CD14-positive monocyte (primary cell): ENCODE results near the gene FBXO24. TPM values are rescaled to one million over a fixed set of nuclear protein-coding genes. Genes with fewer than 3 reads are reported as not detected.

Experiments
- DNase-seq, 3 donors: peaks; one replicate each; pipeline ENCODE4 v3.0.0-alpha.2; 2011 to 2022
- H2AFZ ChIP-seq: 2 replicates; pipeline ENCODE4 v1.6.0; 2012; ENCODE audit warnings: mild to moderate bottlenecking, low read depth, low read length, inconsistent platforms; ENCODE audit not compliant: insufficient read depth, poor library complexity, severe bottlenecking
- H3K27ac ChIP-seq, 2 donors: 1 replicate in 1 of 2; 2 replicates in 1 of 2; pipeline ENCODE4 v1.5.1; 2012 to 2013; ENCODE audit warnings: low read length in 2 of 2, control low read depth in 1 of 2, inconsistent platforms in 1 of 2, low read depth in 1 of 2, mild to moderate bottlenecking in 1 of 2
- H3K27me3 ChIP-seq, 2 donors: one replicate each; pipeline versions ENCODE4 v1.6.0 to v1.6.1; 2011 to 2013; ENCODE audit warnings: low read length in 2 of 2; ENCODE audit not compliant: control insufficient read depth in 2 of 2, insufficient read depth in 2 of 2
- H3K36me3 ChIP-seq, 2 donors: replicated peaks in 1 of 2; 1 replicate in 1 of 2; 2 replicates in 1 of 2; pipeline versions ENCODE4 v1.5.1 to v1.6.1; 2012 to 2013; ENCODE audit warnings: low read length in 2 of 2, control low read depth in 1 of 2, inconsistent platforms in 1 of 2, mild to moderate bottlenecking in 1 of 2; ENCODE audit not compliant: insufficient read depth in 2 of 2, control insufficient read depth in 1 of 2
- H3K4me1 ChIP-seq, 2 donors: 1 replicate in 1 of 2; 2 replicates in 1 of 2; pipeline versions ENCODE4 v1.5.1 to v1.6.1; 2012 to 2013; ENCODE audit warnings: low read length in 2 of 2, control low read depth in 1 of 2, inconsistent platforms in 1 of 2, mild to moderate bottlenecking in 1 of 2, moderate library complexity in 1 of 2; ENCODE audit not compliant: insufficient read depth in 2 of 2, control insufficient read depth in 1 of 2
- H3K4me2 ChIP-seq: replicated peaks from 2 replicates; pipeline ENCODE3; 2012; ENCODE audit warnings: low read length, moderate library complexity, mild to moderate bottlenecking; ENCODE audit not compliant: poor library complexity, severe bottlenecking; ENCODE audit errors: extremely low read depth
- H3K4me3 ChIP-seq, 3 experiments: fragments of 200-600 bp in 1 of 3; sonication (generic) in 1 of 3; replicated peaks in 1 of 3; 1 replicate in 2 of 3; 2 replicates in 1 of 3; pipeline ENCODE4 v1.5.1; 2011 to 2013; ENCODE audit warnings: low read length in 3 of 3, mild to moderate bottlenecking in 3 of 3, control low read depth in 2 of 3, low read depth in 2 of 3, inconsistent platforms in 1 of 3, moderate library complexity in 1 of 3
- H3K79me2 ChIP-seq: 2 replicates; pipeline ENCODE4 v1.6.0; 2012; ENCODE audit warnings: mild to moderate bottlenecking, control low read depth, inconsistent platforms, low read length, moderate library complexity; ENCODE audit not compliant: insufficient read depth
- H3K9ac ChIP-seq: 2 replicates; pipeline ENCODE4 v1.6.0; 2017; ENCODE audit warnings: low read length, mild to moderate bottlenecking; ENCODE audit not compliant: insufficient read depth, poor library complexity, severe bottlenecking
- H3K9me3 ChIP-seq, 2 donors: replicated peaks in 1 of 2; 1 replicate in 1 of 2; 2 replicates in 1 of 2; pipeline versions ENCODE4 v1.5.1 to v1.6.1; 2012 to 2013; ENCODE audit warnings: low read length in 2 of 2, control low read depth in 1 of 2; ENCODE audit not compliant: control insufficient read depth in 1 of 2, insufficient read depth in 1 of 2
- H4K20me1 ChIP-seq: 2 replicates; pipeline ENCODE4 v1.6.0; 2012; ENCODE audit warnings: mild to moderate bottlenecking, low read length, control low read depth, moderate library complexity; ENCODE audit not compliant: insufficient read depth
- H3K27ac Mint-ChIP-seq, 7 donors: one replicate each; pipeline ENCODE4 v1.8.0; 2020; ENCODE audit warnings: mild to moderate bottlenecking in 7 of 7, mixed read lengths in 7 of 7, moderate library complexity in 6 of 7, inconsistent platforms in 2 of 7
- H3K27me3 Mint-ChIP-seq, 3 donors: one replicate each; pipeline ENCODE4 v1.8.0; 2021 to 2022; ENCODE audit warnings: low read depth in 3 of 3, mild to moderate bottlenecking in 3 of 3, mixed read lengths in 3 of 3, moderate library complexity in 3 of 3, inconsistent platforms in 1 of 3
- H3K36me3 Mint-ChIP-seq, 2 donors: one replicate each; pipeline ENCODE4 v1.8.0; 2020; ENCODE audit warnings: mixed read lengths in 2 of 2, inconsistent platforms in 1 of 2, mild to moderate bottlenecking in 1 of 2
- H3K4me1 Mint-ChIP-seq: one replicate; pipeline ENCODE4 v1.8.0; 2020; ENCODE audit warnings: mild to moderate bottlenecking, mixed read lengths
- H3K4me3 Mint-ChIP-seq, 2 donors: one replicate each; pipeline ENCODE4 v1.8.0; 2020; ENCODE audit warnings: mild to moderate bottlenecking in 2 of 2, mixed read lengths in 2 of 2, moderate library complexity in 1 of 2
- H3K9me3 Mint-ChIP-seq, 7 donors: one replicate each; pipeline ENCODE4 v1.8.0; 2020 to 2022; ENCODE audit warnings: mixed read lengths in 7 of 7, mild to moderate bottlenecking in 6 of 7, moderate library complexity in 6 of 7, inconsistent platforms in 2 of 7
- CTCF ChIP-seq: fragments of 200-600 bp; IDR thresholded peaks from one replicate; pipeline ENCODE4 v1.8.0; 2022; ENCODE audit warnings: antibody characterized with exemption, mild to moderate bottlenecking
- WGBS: methylation state at CpG from one replicate; pipeline ENCODE4 v1.1.5; 2013; ENCODE audit warnings: missing lambda C conversion rate; ENCODE audit not compliant: insufficient coverage; 5-methylcytosine and 5-hydroxymethylcytosine counted together
- intact Hi-C, 2 donors: fragments of 100-400 bp; cut with micrococcal nuclease; formaldehyde crosslinking; loops; one replicate each; pipeline versions ENCODE4 v1.15.0 to v1.15.1; 2023
- polyA plus RNA-seq, 3 donors: library from polyadenylated mRNA; depleted of rRNA in 1 of 3; unstranded in 2 of 3; stranded (reverse) in 1 of 3; fragments of 300-500 nt in 2 of 3; fragments of >200 nt in 1 of 3; fragmentation: Illumina TruSeq in 2 of 3; gene quantifications; 1 replicate in 2 of 3; 2 replicates in 1 of 3; pipeline ENCODE4 v1.2.3, GENCODE V29; 2012 to 2021

FBXO24 gene
- polyA plus RNA-seq, 3 donors, result 0.42 to 1.2 (median 0.69) TPM

GRCh38 chr7:100539436-100540006 lies 46.6 kb upstream of the FBXO24 start:
- peak overlapping the region in 1 of 2 donors; percentile 48 for H3K27ac ChIP-seq
- DNase-seq, result peak in 1 of 3 donors; percentile 16

More at GRCh38 chr7:100539436-100540006, 46.6 kb upstream of the FBXO24 start:
- Mint-ChIP-seq H3K4me3 (peak overlapping the region; percentile 91 to 96), H3K27ac (peak overlapping the region in 2 of 7 donors; percentile 51 to 57), H3K27me3 (peaks cover 0 to 5% (median 0%) of the 10 kb centered on the region in 3 donors), H3K9me3 (peaks cover 0 to 2% (median 0%) of the 10 kb centered on the region in 7 donors), H3K4me1 (peaks cover 13% of the 10 kb centered on the region), H3K36me3 (no peaks in the 10 kb centered on the region)
- Histone ChIP-seq H3K36me3 (no peaks in the 10 kb centered on the region), H3K4me1 (peaks cover 14 to 18% of the 10 kb centered on the region in 2 donors), H3K4me3 (peak overlapping the region; percentile 56 to 85 (median 57)), H3K4me2 (peak overlapping the region; percentile 93), H3K9ac (peak overlapping the region; percentile 61), H2AFZ (peak overlapping the region; percentile 96), H4K20me1 (no peaks in the 10 kb centered on the region), H3K9me3 (no peaks in the 10 kb centered on the region), H3K79me2 (peaks cover 3% of the 10 kb centered on the region), H3K27me3 (no peaks in the 10 kb centered on the region)
- intact Hi-C loops, result loop anchor here in 1 of 2 donors (2.0 to 5.0 kb wide), 2 partner anchors 48 to 73 kb away; partner anchors contain the start of genes FBXO24, LRCH4 and MOSPD3
- WGBS, result under 1% methylated on average over 35 of the region's 44 CpGs
- no peak for TF ChIP-seq CTCF
